Neuronal stem cell (in vitro differentiated cells): ENCODE data around the gene CFAP97.
A peak's percentile ranks its signal among the peaks of the same experiment; 100 is the strongest.

Source experiments
- DNase-seq: peaks from one replicate; pipeline ENCODE4 v3.0.0-alpha.2; 2013; ENCODE audit warnings: low spot score
- H2AFZ ChIP-seq: one replicate; pipeline ENCODE4 v1.6.1; 2013; ENCODE audit warnings: mild to moderate bottlenecking, low read length, inconsistent platforms
- H2AK5ac ChIP-seq: 2 replicates; pipeline ENCODE4 v1.6.1; 2013; ENCODE audit warnings: low read depth, mild to moderate bottlenecking, inconsistent platforms, low read length, moderate library complexity, mixed read lengths
- H2BK120ac ChIP-seq: 2 replicates; pipeline ENCODE4 v1.6.1; 2013; ENCODE audit warnings: low read depth, mild to moderate bottlenecking, inconsistent platforms, low read length, moderate library complexity, mixed read lengths
- H2BK12ac ChIP-seq: one replicate; pipeline ENCODE4 v1.6.1; 2013; ENCODE audit warnings: low read length, inconsistent platforms
- H2BK15ac ChIP-seq: 2 replicates; pipeline ENCODE4 v1.6.1; 2013; ENCODE audit warnings: mild to moderate bottlenecking, low read length, inconsistent platforms, mixed read lengths
- H2BK5ac ChIP-seq: one replicate; pipeline ENCODE4 v1.6.1; 2013; ENCODE audit warnings: inconsistent platforms, mild to moderate bottlenecking, low read length, moderate library complexity
- H3K14ac ChIP-seq: one replicate; pipeline ENCODE4 v1.6.1; 2013; ENCODE audit warnings: low read length, inconsistent platforms
- H3K18ac ChIP-seq: 2 replicates; pipeline ENCODE4 v1.6.1; 2013; ENCODE audit warnings: low read length, inconsistent platforms
- H3K23ac ChIP-seq: 2 replicates; pipeline ENCODE4 v1.6.1; 2013; ENCODE audit warnings: low read depth, mild to moderate bottlenecking, mixed read lengths, low read length, inconsistent platforms; ENCODE audit not compliant: poor library complexity
- H3K27ac ChIP-seq: replicated peaks from 3 replicates; pipeline ENCODE4 v1.5.1; 2013; ENCODE audit warnings: low read length, inconsistent platforms
- H3K27me3 ChIP-seq, 3 experiments: 2 replicates each; pipeline ENCODE4 v1.6.1; 2013; ENCODE audit warnings: low read length in 3 of 3, mild to moderate bottlenecking in 2 of 3, inconsistent platforms in 1 of 3, low read depth in 1 of 3, mixed read lengths in 1 of 3, moderate library complexity in 1 of 3; ENCODE audit not compliant: control insufficient read depth in 3 of 3, insufficient read depth in 3 of 3
- H3K36me3 ChIP-seq, 2 donors: replicated peaks in 1 of 2; 2 replicates each; pipeline ENCODE4 v1.6.1; 2013; ENCODE audit warnings: low read length in 2 of 2; ENCODE audit not compliant: control insufficient read depth in 2 of 2, insufficient read depth in 2 of 2
- H3K4ac ChIP-seq: 2 replicates; pipeline ENCODE4 v1.6.1; 2013; ENCODE audit warnings: inconsistent platforms, mild to moderate bottlenecking, low read length, moderate library complexity
- H3K4me1 ChIP-seq, 2 donors: 1 replicate in 1 of 2; 2 replicates in 1 of 2; pipeline ENCODE4 v1.6.1; 2013; ENCODE audit warnings: low read length in 2 of 2, low read depth in 1 of 2; ENCODE audit not compliant: control insufficient read depth in 2 of 2, insufficient read depth in 1 of 2
- H3K4me2 ChIP-seq: one replicate; pipeline ENCODE4 v1.6.1; 2013; ENCODE audit warnings: mild to moderate bottlenecking, low read length, inconsistent platforms; ENCODE audit not compliant: insufficient read depth, poor library complexity, severe bottlenecking
- H3K4me3 ChIP-seq, 2 donors: 2 replicates each; pipeline ENCODE4 v1.5.1; 2013; ENCODE audit warnings: low read length in 2 of 2, mild to moderate bottlenecking in 2 of 2, inconsistent platforms in 1 of 2, moderate library complexity in 1 of 2
- H3K79me1 ChIP-seq: one replicate; pipeline ENCODE4 v1.6.1; 2013; ENCODE audit warnings: low read depth, mild to moderate bottlenecking, inconsistent platforms, low read length, moderate library complexity
- H3K9ac ChIP-seq: one replicate; pipeline ENCODE4 v1.6.1; 2013; ENCODE audit warnings: mild to moderate bottlenecking, low read depth, low read length, inconsistent platforms; ENCODE audit not compliant: poor library complexity
- H3K9me3 ChIP-seq, 2 donors: replicated peaks in 1 of 2; 2 replicates each; pipeline versions ENCODE3 to v1.6.1; 2013; ENCODE audit warnings: low read length in 2 of 2, mild to moderate bottlenecking in 2 of 2, inconsistent platforms in 1 of 2, low read depth in 1 of 2, mixed read lengths in 1 of 2, moderate library complexity in 1 of 2; ENCODE audit not compliant: control insufficient read depth in 2 of 2, insufficient read depth in 1 of 2
- H4K8ac ChIP-seq: one replicate; pipeline ENCODE4 v1.6.1; 2013; ENCODE audit warnings: low read depth, mild to moderate bottlenecking, inconsistent platforms, low read length, moderate library complexity
- H4K91ac ChIP-seq: one replicate; pipeline ENCODE4 v1.6.1; 2013; ENCODE audit warnings: low read length, low read depth, mild to moderate bottlenecking, inconsistent platforms; ENCODE audit not compliant: poor library complexity
- whole genome bisulfite sequencing, 2 donors: extraction: QIAGEN DNeasy Blood & Tissue Kit; methylation state at CpG; one replicate each; pipeline ENCODE4 v1.1.7; 2013; ENCODE audit warnings: missing lambda C conversion rate in 2 of 2, mixed read lengths in 1 of 2; ENCODE audit not compliant: insufficient read length in 2 of 2, insufficient replicate concordance in 1 of 2; ENCODE audit errors: extremely low coverage in 2 of 2; 5-methylcytosine and 5-hydroxymethylcytosine counted together

The CFAP97 gene

DNA sequence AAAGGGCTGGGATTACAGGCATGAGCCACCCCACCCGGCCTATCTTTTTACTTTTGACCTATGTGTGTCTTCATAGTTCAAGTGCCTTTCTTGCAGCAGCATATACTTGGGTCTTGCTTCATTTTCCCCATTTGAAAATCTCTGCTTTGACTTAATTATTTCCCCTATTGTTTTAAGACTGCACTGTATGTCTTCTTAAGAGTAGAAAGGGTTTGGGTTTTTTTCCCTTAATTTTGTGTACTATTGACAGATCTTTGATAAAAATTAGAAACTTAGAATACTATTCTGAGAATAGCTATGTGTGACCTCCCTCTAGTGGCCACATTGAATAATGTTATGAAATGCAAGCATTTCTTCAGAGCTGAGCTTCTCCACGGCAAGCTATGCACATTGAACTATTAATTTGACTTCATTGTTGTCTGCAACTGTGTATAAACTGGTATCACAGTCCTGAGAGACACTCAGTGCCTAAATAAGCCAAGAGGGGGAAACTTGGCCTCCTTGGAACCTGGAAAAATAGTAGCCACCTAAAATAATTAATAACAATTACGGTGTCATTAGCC is 69.4 kb downstream of the CFAP97 start:
- Histone ChIP-seq H2BK120ac (no peak overlapping the region), H3K9me3 (no peaks in the 10 kb centered on the region), H3K4me1 (no peaks in the 10 kb centered on the region), H3K27me3 (peaks cover 0 to 18% (median 0%) of the 10 kb centered on the region in 3 experiments), H3K14ac (no peak overlapping the region), H3K79me1 (no peaks in the 10 kb centered on the region), H3K23ac (no peak overlapping the region), H3K36me3 (no peaks in the 10 kb centered on the region), H3K9ac (no peak overlapping the region), H2BK15ac (no peak overlapping the region), H2AFZ (no peak overlapping the region), H3K4me3 (no peak overlapping the region), H3K18ac (no peak overlapping the region), H3K4me2 (no peak overlapping the region), H3K27ac (no peak overlapping the region), H4K91ac (no peak overlapping the region), H2BK12ac (no peak overlapping the region), H2BK5ac (no peak overlapping the region), H4K8ac (no peak overlapping the region), H2AK5ac (no peak overlapping the region), H3K4ac (no peak overlapping the region)
- no CpG with 5 or more reads among the region's 3 CpGs for WGBS, 2 donors
- no peak for DNase-seq

DNA sequence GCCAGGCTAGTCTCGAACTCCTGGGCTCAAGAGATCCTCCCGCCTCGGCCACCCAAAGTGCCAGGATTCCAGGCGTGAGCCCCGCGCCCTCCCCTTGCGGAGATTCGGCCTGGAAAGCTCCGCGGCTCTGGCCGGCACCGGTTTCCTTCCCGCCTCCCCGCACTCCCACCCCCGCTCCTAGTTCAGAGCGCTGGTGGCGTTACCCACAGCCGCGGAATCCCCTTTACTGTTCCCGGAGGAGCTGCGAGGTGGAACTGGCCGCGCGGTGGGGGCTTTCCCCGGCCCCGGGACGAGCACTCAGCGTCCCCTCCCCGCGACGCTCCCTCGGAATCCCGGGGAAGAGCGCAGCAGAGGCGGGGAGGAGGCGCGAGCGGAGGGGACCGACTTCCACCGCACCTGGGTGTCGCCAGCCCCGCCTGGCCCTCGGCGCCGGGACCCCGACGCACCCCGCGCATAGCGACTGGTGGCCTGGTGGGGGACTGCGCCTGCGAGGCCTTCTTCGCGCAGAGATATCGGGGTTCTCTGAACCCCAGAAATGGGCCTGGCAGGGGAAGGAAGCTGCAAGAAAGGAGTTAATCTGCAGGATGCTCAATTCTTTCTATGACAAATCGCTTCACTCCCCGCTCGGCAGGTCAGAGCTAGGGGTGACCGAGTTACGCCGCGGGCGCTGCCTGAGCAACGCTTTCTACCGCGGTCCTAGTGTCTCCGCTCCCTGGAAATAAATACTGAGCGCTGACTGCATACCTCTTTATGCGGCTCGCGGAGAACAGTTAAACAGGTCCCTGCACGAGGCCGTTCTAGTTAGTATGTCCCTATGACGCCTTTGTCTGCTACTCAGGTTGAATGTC is 75.3 kb downstream of the CFAP97 start:
- H3K4me2 ChIP-seq, result peak overlapping the region; percentile 89
- no peak overlapping the region for H3K27ac ChIP-seq
- H2BK5ac ChIP-seq, result no peak overlapping the region
- WGBS, 2 donors, result no CpG with 5 or more reads among the region's 74 CpGs
- H2AFZ ChIP-seq, result peak overlapping the region; percentile 96
- H3K9ac ChIP-seq, result peak overlapping the region; percentile 84
- peak overlapping the region; percentile 43 for H3K23ac ChIP-seq
- H3K18ac ChIP-seq, result peak overlapping the region; percentile 99
- peak overlapping the region; percentile 43 to 81 for H3K4me3 ChIP-seq
- DNase-seq, result peak; percentile 52
- peak overlapping the region; percentile 37 for H3K4ac ChIP-seq
- H3K36me3 ChIP-seq, result no peaks in the 10 kb centered on the region
- no peaks in the 10 kb centered on the region for H3K79me1 ChIP-seq
- H2BK15ac ChIP-seq, result peak overlapping the region; percentile 30
- H4K8ac ChIP-seq, result no peak overlapping the region
- H2AK5ac ChIP-seq, result peak overlapping the region; percentile 5
- peak overlapping the region; percentile 24 for H2BK120ac ChIP-seq
- peaks cover 0 to 1% of the 10 kb centered on the region in 2 donors for H3K4me1 ChIP-seq
- H3K27me3 ChIP-seq, result peaks cover 0 to 61% (median 21%) of the 10 kb centered on the region in 3 experiments
- peak overlapping the region; percentile 76 for H3K14ac ChIP-seq
- no peak overlapping the region for H4K91ac ChIP-seq
- H3K9me3 ChIP-seq, result no peaks in the 10 kb centered on the region
- H2BK12ac ChIP-seq, result no peak overlapping the region

DNA sequence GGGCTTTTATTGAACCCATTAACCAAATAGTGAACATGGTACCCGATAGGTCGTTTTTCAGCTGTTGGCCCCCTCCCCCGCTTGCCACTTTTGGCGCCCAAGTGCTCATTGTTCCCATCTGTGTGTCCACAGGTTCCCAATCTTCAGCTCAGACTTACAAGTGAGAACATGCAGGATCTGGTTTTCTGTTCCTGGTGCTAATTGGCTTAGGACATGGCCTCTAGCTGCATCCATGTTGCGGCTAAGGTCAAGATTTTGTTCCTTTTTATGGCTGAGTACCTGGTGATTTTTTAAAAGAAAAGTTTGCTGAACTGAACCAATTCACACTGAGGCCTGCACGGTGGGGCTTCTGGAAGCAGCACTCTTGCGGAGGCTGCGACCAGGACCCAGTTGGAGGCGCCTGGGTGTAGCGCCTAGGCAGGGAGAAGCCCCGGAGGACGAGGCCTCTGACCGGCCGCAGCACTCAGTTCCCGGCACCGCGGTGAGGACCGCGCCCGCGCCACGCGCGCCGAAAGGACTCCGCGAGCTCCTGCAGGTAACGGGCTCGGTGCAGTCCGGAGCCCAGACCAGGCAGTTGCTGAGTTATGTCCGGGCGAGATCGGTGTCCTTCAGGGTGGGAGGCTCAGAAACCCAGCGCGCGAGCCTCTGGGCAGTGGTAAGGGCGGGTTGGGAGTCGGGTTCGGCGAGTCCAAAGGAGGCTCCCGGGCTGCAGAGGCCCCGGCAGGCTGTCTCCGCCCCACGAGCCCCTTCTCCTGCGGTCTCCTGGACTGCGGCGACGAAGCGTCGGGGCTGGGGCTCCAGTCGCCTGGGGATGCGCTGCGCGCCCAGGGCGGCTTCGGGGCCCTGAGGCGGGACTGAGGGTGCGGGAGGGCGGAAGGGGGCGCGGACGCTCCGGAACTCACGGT is 76.5 kb downstream of the CFAP97 start:
- Histone ChIP-seq H3K79me1 (no peaks in the 10 kb centered on the region), H2AFZ (peak overlapping the region; percentile 96), H3K27me3 (peaks cover 0 to 66% (median 21%) of the 10 kb centered on the region in 3 experiments)

More for the DNA sequence above, 76.5 kb downstream of the CFAP97 start:
- WGBS, 2 donors, result no CpG with 5 or more reads among the region's 64 CpGs
- Histone ChIP-seq H3K14ac (peak overlapping the region; percentile 96), H3K4me1 (peaks cover 0 to 1% of the 10 kb centered on the region in 2 donors), H3K9ac (peak overlapping the region; percentile 80), H3K18ac (peak overlapping the region; percentile 97), H3K4ac (no peak overlapping the region), H3K27ac (no peak overlapping the region), H3K23ac (peak overlapping the region; percentile 78), H4K91ac (peak overlapping the region; percentile 83), H3K4me3 (peak overlapping the region; percentile 47 to 77), H3K4me2 (peak overlapping the region; percentile 77), H2AK5ac (peak overlapping the region; percentile 62), H3K36me3 (no peaks in the 10 kb centered on the region), H3K9me3 (no peaks in the 10 kb centered on the region), H2BK12ac (peak overlapping the region; percentile 58), H4K8ac (peak overlapping the region; percentile 10), H2BK5ac (peak overlapping the region; percentile 94), H2BK15ac (peak overlapping the region; percentile 97), H2BK120ac (peak overlapping the region; percentile 83)
- DNase-seq, result no peak
